ENCODE measurements around the gene RHOT2. TPM values are rescaled to one million over a fixed set of nuclear protein-coding genes. Genes with fewer than 3 reads are reported as not detected.

RHOT2 gene
- total RNA-seq, 1 experiment from 2014 or later, result 72.8 TPM

DNA sequence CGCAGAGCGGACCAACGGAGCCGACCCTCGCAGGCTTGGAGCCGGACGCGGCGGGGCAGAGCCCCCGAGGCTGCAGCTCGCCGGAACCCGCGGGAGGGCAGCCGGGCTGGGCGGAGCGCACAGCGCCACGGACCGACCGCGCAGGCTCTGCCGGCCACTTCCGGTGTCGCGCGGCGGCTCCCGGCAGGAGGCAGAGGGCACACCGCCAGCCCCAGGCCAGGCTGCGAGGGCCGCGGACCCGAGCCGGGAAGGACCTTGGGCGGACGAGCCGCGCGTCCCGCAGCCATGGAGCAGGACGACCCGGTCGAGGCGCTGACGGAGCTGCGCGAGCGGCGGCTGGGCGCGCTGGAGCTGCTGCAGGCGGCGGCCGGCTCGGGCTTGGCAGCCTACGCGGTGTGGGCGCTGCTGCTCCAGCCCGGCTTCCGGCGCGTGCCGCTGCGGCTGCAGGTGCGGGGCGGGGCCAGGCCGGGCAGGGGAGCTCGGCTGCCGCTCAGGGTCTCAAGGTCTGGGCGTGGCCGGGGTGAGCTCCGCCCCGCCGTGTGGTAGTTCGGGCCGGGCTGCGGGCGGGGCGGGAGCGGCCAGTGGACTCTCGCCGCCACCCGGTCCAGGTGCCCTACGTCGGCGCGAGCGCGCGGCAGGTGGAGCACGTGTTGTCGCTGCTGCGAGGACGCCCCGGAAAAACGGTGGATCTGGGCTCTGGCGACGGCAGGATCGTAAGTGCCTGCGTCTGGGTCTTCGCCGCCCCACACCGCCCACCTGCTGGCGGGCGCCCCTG lies 53.2 kb downstream of the RHOT2 start, which contains the start of gene ANTKMT:
Gene ANTKMT (plus strand): TSS at position 157 of the 775 bp plus-strand sequence. CDS start 129 bp downstream, at position 286.
- no peaks in the 10 kb centered on the region for H3K9me3 ChIP-seq
- no peaks in the 10 kb centered on the region; the same call in 1 of the 2 replicates for H3K27me3 ChIP-seq
- peak; percentile 84 for DNase-seq
- H3K4me3 ChIP-seq, result peak within 1 kb of the TSS; percentile 99
- H3K36me3 ChIP-seq, result peaks cover 4% of the 10 kb centered on the region; the same call in 1 of the 2 replicates

DNA sequence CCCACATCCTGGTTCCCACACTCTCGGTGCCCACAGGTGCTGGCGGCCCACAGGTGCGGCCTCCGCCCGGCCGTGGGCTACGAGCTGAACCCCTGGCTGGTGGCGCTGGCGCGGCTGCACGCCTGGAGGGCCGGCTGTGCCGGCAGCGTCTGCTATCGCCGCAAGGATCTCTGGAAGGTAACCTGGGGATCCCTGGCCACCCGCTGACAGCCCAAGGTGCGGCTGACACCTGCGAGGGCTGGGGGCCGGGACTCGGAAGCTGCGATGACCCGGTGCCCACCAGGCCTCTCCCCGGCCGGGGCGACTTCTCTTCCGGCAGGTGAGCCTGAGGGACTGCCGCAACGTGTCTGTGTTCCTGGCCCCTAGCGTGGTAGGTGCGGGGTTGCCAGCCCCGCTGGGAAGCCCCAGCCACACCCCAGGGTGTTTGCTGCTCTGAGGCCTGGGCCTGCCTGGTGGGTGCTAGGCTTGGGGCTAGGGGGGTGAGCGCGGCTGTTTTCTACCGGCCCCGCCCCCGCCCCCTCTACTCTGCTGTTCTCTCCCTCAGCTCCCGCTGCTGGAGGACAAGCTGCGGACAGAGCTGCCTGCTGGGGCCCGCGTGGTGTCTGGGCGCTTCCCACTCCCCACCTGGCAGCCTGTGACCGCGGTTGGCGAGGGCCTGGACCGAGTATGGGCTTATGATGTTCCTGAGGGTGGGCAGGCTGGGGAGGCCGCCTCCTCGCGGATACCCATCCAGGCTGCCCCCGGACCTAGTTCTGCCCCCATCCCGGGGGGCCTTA lies 54.0 kb downstream of the RHOT2 start:
- H3K36me3 ChIP-seq, result peaks cover 4% of the 10 kb centered on the region; the same call in 1 of the 2 replicates
- H3K9me3 ChIP-seq, result no peaks in the 10 kb centered on the region

DNA sequence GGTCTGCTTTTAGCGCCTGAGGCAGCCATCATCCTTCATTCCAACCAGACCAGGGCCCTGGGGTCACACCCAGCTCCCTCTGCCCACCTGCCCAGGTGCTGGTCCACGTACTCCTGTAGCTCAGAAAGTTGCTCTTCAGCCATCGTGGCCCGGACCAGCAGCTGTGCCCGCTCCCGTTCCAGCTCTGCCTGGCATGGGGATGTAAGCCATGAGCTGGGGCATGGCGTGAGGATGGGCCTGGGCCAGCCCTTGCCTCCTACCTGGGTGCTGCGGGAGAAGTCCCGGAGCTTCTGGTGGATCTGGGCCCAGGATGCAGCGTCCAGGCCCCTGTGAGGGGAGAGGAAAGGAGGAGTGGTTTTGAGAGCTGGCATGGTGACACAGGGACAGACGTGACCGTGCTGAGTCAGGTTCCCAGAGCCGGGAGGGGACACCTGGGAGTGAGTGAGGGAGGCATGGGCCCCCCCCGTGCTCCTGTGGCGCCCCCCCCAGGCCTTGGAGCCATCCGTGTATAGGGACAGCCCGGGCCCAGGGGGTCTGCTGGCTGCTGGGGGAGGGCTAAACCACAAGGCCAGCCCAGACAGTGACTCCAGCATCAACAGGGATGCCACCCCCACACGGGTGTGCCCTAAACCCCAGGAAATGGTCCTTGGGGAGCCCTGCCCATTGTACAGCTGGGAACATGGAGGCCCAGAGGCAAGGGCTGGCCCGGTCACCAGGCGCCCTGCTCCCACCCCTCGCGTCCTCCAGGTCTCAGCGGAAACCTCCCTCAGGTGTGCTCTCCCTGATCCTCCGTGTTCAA lies 55.1 kb downstream of the RHOT2 start:
- Histone ChIP-seq H3K4me3 (no peak overlapping the region), H3K36me3 (peaks cover 4% of the 10 kb centered on the region; the same call in 1 of the 2 replicates), H3K9me3 (no peaks in the 10 kb centered on the region), H3K27me3 (peaks cover 2% of the 10 kb centered on the region; the same call in 1 of the 2 replicates)
- DNase-seq, result no peak

More for the DNA sequence above, 54.0 kb downstream of the RHOT2 start:
- DNase-seq, result no peak
- H3K27me3 ChIP-seq, result peaks cover 2% of the 10 kb centered on the region; the same call in 1 of the 2 replicates
- peak overlapping the region; percentile 99 for H3K4me3 ChIP-seq

DNA sequence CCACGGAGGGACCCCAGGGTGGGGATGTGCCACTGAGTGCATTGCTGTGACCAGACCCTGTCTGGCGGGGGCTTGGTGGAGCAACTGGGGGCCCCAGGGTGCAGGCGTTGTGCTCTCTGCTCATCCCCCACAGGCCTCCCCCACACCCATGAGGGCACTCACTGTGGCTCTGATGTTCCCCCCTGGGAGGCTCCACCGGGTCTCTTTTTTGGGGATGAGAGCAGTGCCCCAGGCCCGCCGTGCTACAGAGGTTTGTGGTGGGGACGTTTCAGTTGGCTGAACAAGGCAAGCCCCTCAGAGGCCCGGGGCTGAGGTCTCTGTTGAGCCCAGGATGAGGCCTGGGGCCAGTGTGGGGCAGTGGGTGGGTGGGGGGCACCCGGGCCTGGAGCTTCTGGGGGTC lies 55.8 kb downstream of the RHOT2 start:
- H3K27me3 ChIP-seq, result peaks cover 2% of the 10 kb centered on the region; the same call in 1 of the 2 replicates
- peaks cover 4% of the 10 kb centered on the region; the same call in 1 of the 2 replicates for H3K36me3 ChIP-seq
- no peaks in the 10 kb centered on the region for H3K9me3 ChIP-seq
- no peak overlapping the region for H3K4me3 ChIP-seq
- DNase-seq, result no peak

Other genes starting within 250 kb of the RHOT2 start
- 33.1 and 42.8 TPM in 2 replicates for gene RAB11FIP3, start 242.5 kb upstream of the RHOT2 start, total RNA-seq (2014; rRNA removed; shearing (Covaris generic); ENCODE audit: low replicate concordance)
- gene CAPN15, start 140.4 kb upstream of the RHOT2 start, total RNA-seq (2014; rRNA removed; shearing (Covaris generic); ENCODE audit: low replicate concordance), result 42.2 and 55.9 TPM in 2 replicates
- gene PRR35, start 107.7 kb upstream of the RHOT2 start, total RNA-seq (2014; rRNA removed; shearing (Covaris generic); ENCODE audit: low replicate concordance), result not detected in 2 replicates
- not detected in 2 replicates for gene NHLRC4, start 101.1 kb upstream of the RHOT2 start, total RNA-seq (2014; rRNA removed; shearing (Covaris generic); ENCODE audit: low replicate concordance)
- 13.1 and 31.7 TPM in 2 replicates for gene PIGQ, start 98.2 kb upstream of the RHOT2 start, total RNA-seq (2014; rRNA removed; shearing (Covaris generic); ENCODE audit: low replicate concordance)
- 12.4 and 20.8 TPM in 2 replicates for gene RAB40C, start 78.1 kb upstream of the RHOT2 start, total RNA-seq (2014; rRNA removed; shearing (Covaris generic); ENCODE audit: low replicate concordance)
- not detected in 2 replicates for gene WFIKKN1, start 37.1 kb upstream of the RHOT2 start, total RNA-seq (2014; rRNA removed; shearing (Covaris generic); ENCODE audit: low replicate concordance)
- gene METTL26, start 31.8 kb upstream of the RHOT2 start, total RNA-seq (2014; rRNA removed; shearing (Covaris generic); ENCODE audit: low replicate concordance), result 145 and 183 TPM in 2 replicates
- 22.2 and 50.3 TPM in 2 replicates for gene MCRIP2, start 26.3 kb upstream of the RHOT2 start, total RNA-seq (2014; rRNA removed; shearing (Covaris generic); ENCODE audit: low replicate concordance)
- 6.0 and 17.3 TPM in 2 replicates for gene WDR90, start 18.8 kb upstream of the RHOT2 start, total RNA-seq (2014; rRNA removed; shearing (Covaris generic); ENCODE audit: low replicate concordance)
- gene RHBDL1, start 7.5 kb downstream of the RHOT2 start, total RNA-seq (2014; rRNA removed; shearing (Covaris generic); ENCODE audit: low replicate concordance), result 0.16 TPM in 1 of 2 replicates, not detected in the other
- 301 and 418 TPM in 2 replicates for gene STUB1, start 12.3 kb downstream of the RHOT2 start, total RNA-seq (2014; rRNA removed; shearing (Covaris generic); ENCODE audit: low replicate concordance)
- 15.1 and 66.3 TPM in 2 replicates for gene JMJD8, start 16.2 kb downstream of the RHOT2 start, total RNA-seq (2014; rRNA removed; shearing (Covaris generic); ENCODE audit: low replicate concordance)
- 8.0 and 8.2 TPM in 2 replicates for gene WDR24, start 22.3 kb downstream of the RHOT2 start, total RNA-seq (2014; rRNA removed; shearing (Covaris generic); ENCODE audit: low replicate concordance)
- gene FBXL16, start 37.7 kb downstream of the RHOT2 start, total RNA-seq (2014; rRNA removed; shearing (Covaris generic); ENCODE audit: low replicate concordance), result 0.16 and 0.67 TPM in 2 replicates
- gene METRN, start 47.0 kb downstream of the RHOT2 start, total RNA-seq (2014; rRNA removed; shearing (Covaris generic); ENCODE audit: low replicate concordance), result 33.7 and 71.7 TPM in 2 replicates
- gene ANTKMT, start 53.0 kb downstream of the RHOT2 start, total RNA-seq (2014; rRNA removed; shearing (Covaris generic); ENCODE audit: low replicate concordance), result 27.0 and 44.0 TPM in 2 replicates
- 0.59 and 4.9 TPM in 2 replicates for gene CCDC78, start 58.3 kb downstream of the RHOT2 start, total RNA-seq (2014; rRNA removed; shearing (Covaris generic); ENCODE audit: low replicate concordance)
- 9.4 and 13.3 TPM in 2 replicates for gene HAGHL, start 59.0 kb downstream of the RHOT2 start, total RNA-seq (2014; rRNA removed; shearing (Covaris generic); ENCODE audit: low replicate concordance)
- gene CIAO3, start 72.9 kb downstream of the RHOT2 start, total RNA-seq (2014; rRNA removed; shearing (Covaris generic); ENCODE audit: low replicate concordance), result 39.0 and 72.9 TPM in 2 replicates
- gene MSLN, start 92.6 kb downstream of the RHOT2 start, total RNA-seq (2014; rRNA removed; shearing (Covaris generic); ENCODE audit: low replicate concordance), result not detected in 2 replicates
- 60.9 and 77.3 TPM in 2 replicates for gene RPUSD1, start 120.2 kb downstream of the RHOT2 start, total RNA-seq (2014; rRNA removed; shearing (Covaris generic); ENCODE audit: low replicate concordance)
- 18.9 and 22.6 TPM in 2 replicates for gene CHTF18, start 120.5 kb downstream of the RHOT2 start, total RNA-seq (2014; rRNA removed; shearing (Covaris generic); ENCODE audit: low replicate concordance)
- not detected in 2 replicates for gene GNG13, start 132.6 kb downstream of the RHOT2 start, total RNA-seq (2014; rRNA removed; shearing (Covaris generic); ENCODE audit: low replicate concordance)

Data from MG63 (cell line).